Measurements from ENCODE around the gene FPGS.
"Not testable (repeated sequence)": the region's sequence is repeated elsewhere in the genome, so short reads cannot be mapped to it uniquely, and the experiment has no call there.

Gene FPGS

GRCh38 chr9:127771570-127772189 lies 31.0 kb upstream of the FPGS start:
- DNase-seq: no peak

- no peak for DNase-seq
Measured at GRCh38 chr9:127772603-127773002, 30.1 kb upstream of the FPGS start.

GRCh38 chr9:127773272-127773671 lies 29.4 kb upstream of the FPGS start:
- DNase-seq: no peak

DNA sequence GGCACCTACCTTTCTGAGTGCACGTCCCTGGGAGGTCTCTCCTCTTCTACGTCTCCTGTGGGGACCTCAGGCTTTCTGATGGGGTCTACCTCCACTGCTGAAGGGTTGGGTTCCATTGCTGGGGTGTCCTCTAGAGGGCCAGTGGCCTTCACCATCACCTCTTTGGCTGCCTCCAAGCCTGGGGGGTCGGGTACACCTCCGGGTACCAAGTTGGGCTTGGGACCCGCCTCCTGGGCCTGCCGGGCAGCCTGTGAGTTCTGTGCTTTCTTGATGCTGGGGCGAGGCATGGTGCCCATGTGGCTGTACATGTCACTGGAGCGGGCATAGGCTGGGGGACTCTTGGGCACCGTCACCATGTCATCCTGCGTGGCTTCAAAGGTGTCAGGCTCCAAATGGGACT lies 28.7 kb upstream of the FPGS start:
- no peak for DNase-seq

GRCh38 chr9:127776195-127776923 lies 26.3 kb upstream of the FPGS start:
- no peak for DNase-seq

DNA sequence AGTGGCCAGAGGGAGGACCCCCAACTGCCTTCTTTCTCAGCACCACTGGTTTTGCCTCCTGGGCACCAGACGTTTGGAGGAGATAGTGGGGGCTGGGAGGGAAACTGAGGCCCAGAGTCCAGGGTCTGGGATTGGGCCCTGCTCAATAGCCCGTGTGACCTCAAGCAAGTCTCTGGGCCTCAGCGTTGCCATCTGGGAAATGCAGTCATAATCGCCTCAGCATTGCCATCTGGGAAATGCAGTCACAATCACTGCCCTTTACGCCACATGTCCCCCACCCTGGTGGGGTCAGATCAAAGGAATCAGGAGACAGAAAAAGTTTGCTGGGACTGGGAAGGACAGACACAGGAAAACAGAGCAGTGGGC lies 25.8 kb upstream of the FPGS start:
- no peak for DNase-seq

- DNase-seq: no peak
Measured at GRCh38 chr9:127777368-127777980, 25.2 kb upstream of the FPGS start.

- no peak for DNase-seq
Measured at GRCh38 chr9:127778280-127779135, 24.2 kb upstream of the FPGS start, which contains the start of gene SH2D3C. TSS of gene SH2D3C (minus strand) at chr9:127778666. CDS start at chr9:127778627, 39 bp downstream.

GRCh38 chr9:127779136-127779981 lies 23.3 kb upstream of the FPGS start:
- no peak for DNase-seq

- no peak for DNase-seq
Measured at GRCh38 chr9:127780126-127780885, 22.4 kb upstream of the FPGS start.

DNA sequence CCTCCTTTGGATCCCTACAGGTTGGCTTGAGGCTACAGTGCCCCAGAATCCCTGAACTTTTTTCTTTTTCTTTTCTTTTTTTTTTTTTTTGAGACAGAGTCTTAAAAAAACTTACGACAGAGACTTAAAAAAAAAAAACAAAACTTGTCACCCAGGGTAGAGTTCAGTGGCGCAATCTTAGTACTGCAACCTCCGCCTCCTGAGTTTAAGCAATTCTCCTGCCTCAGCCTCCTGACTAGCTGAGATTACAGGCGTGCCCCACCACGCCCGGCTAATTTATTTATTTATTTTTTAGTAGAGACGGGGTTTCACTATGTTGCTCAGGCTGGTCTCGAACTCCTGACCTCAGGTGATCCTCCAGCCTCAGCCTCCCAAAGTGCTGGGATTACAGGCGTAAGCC lies 21.8 kb upstream of the FPGS start:
- not testable (repeated sequence) for DNase-seq

- no peak for DNase-seq
Measured at GRCh38 chr9:127781806-127782205, 20.9 kb upstream of the FPGS start.

GRCh38 chr9:127783111-127784008 lies 19.3 kb upstream of the FPGS start:
- DNase-seq: no peak

DNA sequence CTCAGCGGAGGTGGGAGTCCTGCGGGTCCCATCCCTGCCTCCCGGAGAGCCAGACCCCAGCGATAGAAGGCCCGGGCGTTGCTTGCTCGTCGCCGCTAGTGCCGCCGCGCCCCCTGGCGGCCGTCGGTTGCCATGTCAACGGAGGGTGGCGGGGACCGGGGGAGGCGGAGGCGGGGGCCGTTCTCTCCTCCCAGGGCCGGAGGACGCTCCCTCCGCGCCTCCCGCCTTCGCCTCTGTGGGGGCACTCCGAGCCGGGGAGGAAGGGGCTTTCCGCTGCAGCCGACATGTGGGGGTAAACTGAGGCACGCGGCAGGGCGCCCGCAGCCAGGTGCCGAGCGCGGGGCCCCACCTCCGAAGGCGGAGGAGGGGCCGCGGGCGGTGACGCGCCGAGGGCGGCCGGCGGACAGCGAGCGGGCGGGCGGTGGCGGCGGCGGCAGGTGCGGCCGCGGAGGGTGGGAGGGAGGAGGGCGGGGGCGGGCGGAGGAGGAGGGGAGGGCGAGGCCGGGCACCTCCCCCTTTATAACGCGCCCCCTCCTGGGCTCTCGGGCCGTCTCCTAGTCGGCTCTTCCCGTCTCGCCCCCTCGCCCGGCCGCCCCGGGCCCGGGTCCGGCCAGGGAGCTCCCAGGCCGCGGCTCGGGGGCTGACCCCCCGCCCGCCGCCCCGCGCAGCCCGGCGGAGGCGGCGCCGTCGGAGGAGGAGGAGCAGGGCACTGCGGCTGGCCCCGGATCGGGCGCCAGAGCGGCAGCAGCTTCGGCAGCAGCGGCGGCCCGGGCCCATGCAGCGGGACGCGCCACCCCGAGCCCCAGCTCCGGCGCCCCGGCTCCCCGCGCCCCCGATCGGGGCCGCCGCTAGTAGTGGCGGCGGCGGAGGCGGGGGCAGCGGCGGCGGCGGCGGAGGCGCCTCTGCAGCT lies 17.4 kb upstream of the FPGS start:
- DNase-seq: peak; percentile 72

DNA sequence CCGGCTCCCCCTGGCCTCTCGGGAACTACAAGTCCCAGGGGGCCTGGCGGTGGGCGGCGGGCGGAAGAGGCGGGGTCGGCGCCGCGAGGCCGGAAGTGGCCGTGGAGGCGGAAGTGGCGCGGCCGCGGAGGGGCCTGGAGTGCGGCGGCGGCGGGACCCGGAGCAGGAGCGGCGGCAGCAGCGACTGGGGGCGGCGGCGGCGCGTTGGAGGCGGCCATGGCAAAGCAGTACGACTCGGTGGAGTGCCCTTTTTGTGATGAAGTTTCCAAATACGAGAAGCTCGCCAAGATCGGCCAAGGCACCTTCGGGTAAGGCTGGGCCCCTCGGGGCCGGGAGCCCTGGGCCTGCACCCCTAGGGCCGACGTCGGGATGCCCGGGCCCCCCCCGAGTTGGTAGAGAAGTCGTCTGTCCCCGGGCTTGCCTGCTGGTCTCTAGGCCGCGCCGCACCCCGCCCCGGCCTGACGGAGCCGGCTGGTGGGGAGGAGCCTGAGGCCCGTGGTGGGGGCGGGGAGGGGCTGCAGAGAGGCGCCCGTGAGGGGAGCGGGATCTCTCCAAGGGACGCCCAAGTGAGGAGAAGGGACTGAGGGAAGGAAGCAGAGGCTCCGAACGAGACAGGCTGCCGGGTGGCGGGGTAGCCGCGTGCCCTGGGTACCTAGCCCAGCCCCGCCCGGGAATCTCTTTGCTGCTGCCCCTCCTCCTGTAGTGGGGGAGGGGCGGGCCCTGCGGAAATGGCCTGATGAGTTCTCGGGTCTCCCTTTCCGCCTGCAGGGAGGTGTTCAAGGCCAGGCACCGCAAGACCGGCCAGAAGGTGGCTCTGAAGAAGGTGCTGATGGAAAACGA lies 16.5 kb upstream of the FPGS start, which contains the start of gene CDK9:
Gene CDK9, plus strand, starts transcription at position 102 of the 840 bp plus-strand sequence. Its CDS starts 115 bp downstream, at position 217.
- DNase-seq: peak; percentile 85

GRCh38 chr9:127786773-127787104 lies 15.9 kb upstream of the FPGS start:
- DNase-seq: no peak

GRCh38 chr9:127788337-127789011 lies 14.2 kb upstream of the FPGS start:
- DNase-seq: no peak

- no peak for DNase-seq
Measured at GRCh38 chr9:127789179-127789578, 13.5 kb upstream of the FPGS start.

Data from T1000 (cell line).